HepG2 (cell line): Measurements from ENCODE around the gene UBC. TPM values are rescaled to one million over a fixed set of nuclear protein-coding genes. Genes with fewer than 3 reads are reported as not detected.

Source experiments
- FOSL2 ChIP-seq: sonication (generic); formaldehyde crosslinking; IDR thresholded peaks from 2 replicates; pipeline ENCODE4 v1.4.0; 2020; ENCODE audit warnings: missing genetic modification reagents
- FOXO1 ChIP-seq: sonication (generic); formaldehyde crosslinking; IDR thresholded peaks from 2 replicates; pipeline ENCODE4 v1.4.0; 2020; ENCODE audit warnings: missing genetic modification reagents
- HOXA9 ChIP-seq: sonication (generic); formaldehyde crosslinking; IDR thresholded peaks from 2 replicates; pipeline ENCODE4 v1.8.1; 2022; ENCODE audit warnings: missing genetic modification reagents, mild to moderate bottlenecking, moderate library complexity, borderline replicate concordance
- KAT8 ChIP-seq: IDR thresholded peaks from 2 replicates; pipeline ENCODE4 v1.6.1; 2016; ENCODE audit warnings: missing genetic modification reagents, missing compliant biosample characterization
- MED8 ChIP-seq: sonication (generic); formaldehyde crosslinking; IDR thresholded peaks from 2 replicates; pipeline ENCODE4 v1.8.1; 2023; ENCODE audit warnings: mild to moderate bottlenecking, missing genetic modification reagents; ENCODE audit not compliant: insufficient replicate concordance
- NR2F6 ChIP-seq, 2 experiments: IDR thresholded peaks; 2 replicates each; pipeline ENCODE4 v1.6.1; 2016; ENCODE audit warnings: antibody characterized with exemption in 1 of 2, mild to moderate bottlenecking in 1 of 2
- RFX5 ChIP-seq: IDR thresholded peaks from 2 replicates; pipeline ENCODE4 v1.6.1; 2011; ENCODE audit warnings: low read depth, low read length, improper control_type of control experiment
- TBP ChIP-seq: sonication (generic); formaldehyde crosslinking; IDR thresholded peaks from 2 replicates; pipeline ENCODE4 v1.5.0; 2020; ENCODE audit warnings: missing genetic modification reagents
- XRCC5 ChIP-seq: fragments of 200-400 bp; formaldehyde crosslinking; optimal IDR thresholded peaks from 2 replicates; pipeline ENCODE3; 2017; ENCODE audit warnings: mild to moderate bottlenecking, low read length
- ZBTB38 ChIP-seq: sonication (generic); formaldehyde crosslinking; IDR thresholded peaks from 2 replicates; pipeline ENCODE4 v1.5.1; 2020; ENCODE audit warnings: mild to moderate bottlenecking, missing genetic modification reagents
- ZFAT ChIP-seq: sonication (generic); formaldehyde crosslinking; conservative IDR thresholded peaks from 2 replicates; pipeline ENCODE4 v1.8.1; 2023; ENCODE audit warnings: missing genetic modification reagents, inconsistent platforms
- ZNF382 ChIP-seq: sonication (generic); formaldehyde crosslinking; IDR thresholded peaks from 2 replicates; pipeline ENCODE4 v1.5.0; 2020; ENCODE audit warnings: missing genetic modification reagents, mild to moderate bottlenecking, borderline replicate concordance
- ZNF614 ChIP-seq: IDR thresholded peaks from 2 replicates; pipeline ENCODE4 v1.6.1; 2018; ENCODE audit warnings: missing biosample characterization, missing genetic modification reagents, inconsistent platforms, borderline replicate concordance
- ZNF713 ChIP-seq: sonication (generic); formaldehyde crosslinking; IDR thresholded peaks from 2 replicates; pipeline ENCODE4 v1.4.0; 2020; ENCODE audit warnings: mild to moderate bottlenecking, missing genetic modification reagents
- ZNF766 ChIP-seq: sonication (generic); formaldehyde crosslinking; IDR thresholded peaks from 2 replicates; pipeline ENCODE4 v1.5.0; 2020; ENCODE audit warnings: missing genetic modification reagents, borderline replicate concordance
- polyA plus RNA-seq, 8 experiments: library from polyadenylated mRNA; depleted of rRNA in 3 of 8; stranded (reverse) in 7 of 8; unstranded in 1 of 8; fragments of >200 nt; fragmentation: Illumina TruSeq in 4 of 8; extraction: Trizol in 4 of 8; gene quantifications; 2 replicates each; pipeline versions ENCODE4 v1.2.1 to v1.2.3, GENCODE V29; 2011 to 2016; ENCODE audit warnings: low read depth in 4 of 8, missing spikeins in 1 of 8, mixed read lengths in 1 of 8; ENCODE audit not compliant: insufficient read depth in 1 of 8
- total RNA-seq, 5 experiments: library from RNA; depleted of rRNA; stranded (reverse); fragments of >200 nt; fragmentation: Illumina TruSeq; extraction: Trizol; gene quantifications; 2 replicates each; pipeline ENCODE4 v1.2.3, GENCODE V29; 2016; ENCODE audit warnings: low read depth in 1 of 5
- TF ChIP-seq, protein P1 (sequence below): sonication (generic); formaldehyde crosslinking; IDR thresholded peaks from 2 replicates; pipeline ENCODE4 v1.4.0; 2020; ENCODE audit warnings: missing genetic modification reagents
- TF ChIP-seq, protein P2 (sequence below): sonication (generic); formaldehyde crosslinking; IDR thresholded peaks from 2 replicates; pipeline ENCODE4 v1.4.0; 2020; ENCODE audit warnings: missing genetic modification reagents
- TF ChIP-seq, protein P3 (sequence below): sonication (generic); formaldehyde crosslinking; IDR thresholded peaks from 2 replicates; pipeline ENCODE4 v1.4.0; 2020; ENCODE audit warnings: missing genetic modification reagents, borderline replicate concordance

Gene UBC
- total and polyA plus RNA-seq, 2 of the 13 experiments (the other 11 are each of a cell fraction or from before 2014, with no cell fraction given), result 805 to 1,432 TPM

DNA sequence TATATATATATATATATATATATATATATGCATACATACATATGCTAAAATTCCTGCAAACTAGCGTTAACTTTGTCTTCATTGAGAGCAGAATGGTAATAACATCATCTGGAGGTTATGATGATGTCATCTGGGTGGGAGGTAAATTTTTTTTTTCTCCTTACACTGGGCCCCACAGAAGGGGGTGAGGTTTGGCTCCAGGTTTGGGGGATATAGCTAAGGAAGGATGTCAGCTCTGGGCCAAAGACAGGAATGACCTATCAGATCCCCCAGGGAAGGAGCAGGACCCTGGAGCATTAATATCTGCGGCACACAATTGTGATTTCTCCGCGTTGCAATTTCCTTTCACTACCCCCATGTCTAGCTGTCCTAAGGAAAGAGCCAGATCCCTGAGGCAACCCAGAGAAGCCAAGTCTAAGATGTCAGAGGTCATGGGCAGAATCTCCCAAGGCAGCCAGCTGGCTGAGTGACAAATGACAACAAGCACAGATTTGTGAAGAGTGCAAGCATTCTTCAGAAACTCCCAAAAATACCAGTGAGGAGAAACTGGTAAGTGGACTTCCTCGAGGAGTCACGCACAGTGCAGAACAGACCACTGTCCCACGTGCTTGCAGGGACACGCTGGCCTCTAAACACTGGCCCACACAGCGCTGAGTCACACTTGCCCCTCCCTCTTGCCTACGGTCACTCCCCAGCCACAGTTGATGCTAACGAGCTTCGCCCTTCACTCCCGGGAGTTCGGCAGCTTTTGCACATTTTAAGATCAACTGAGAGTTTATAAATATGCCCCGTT is 9.9 kb downstream of the UBC start (continued):
- peak; percentile 41; the same call in 1 of the 2 replicates for TF ChIP-seq ZNF614 (CRISPR knock-in tag)
- peak; percentile 89 for TF ChIP-seq ZBTB38
- peak; percentile 53; the same call in 1 of the 2 replicates for TF ChIP-seq NR2F6 (IDR thresholded peaks at IDR 0.05)
- TF ChIP-seq NR2F6 (CRISPR knock-in tag; IDR thresholded peaks at IDR 0.05), result peak; percentile 67
- no peak for TF ChIP-seq XRCC5
- TF ChIP-seq MED8, result no peak
- TF ChIP-seq RFX5, result no peak
- peak; percentile 62; the same call in 1 of the 2 replicates for TF ChIP-seq FOXO1 (CRISPR knock-in tag)
- TF ChIP-seq, protein P1, sequence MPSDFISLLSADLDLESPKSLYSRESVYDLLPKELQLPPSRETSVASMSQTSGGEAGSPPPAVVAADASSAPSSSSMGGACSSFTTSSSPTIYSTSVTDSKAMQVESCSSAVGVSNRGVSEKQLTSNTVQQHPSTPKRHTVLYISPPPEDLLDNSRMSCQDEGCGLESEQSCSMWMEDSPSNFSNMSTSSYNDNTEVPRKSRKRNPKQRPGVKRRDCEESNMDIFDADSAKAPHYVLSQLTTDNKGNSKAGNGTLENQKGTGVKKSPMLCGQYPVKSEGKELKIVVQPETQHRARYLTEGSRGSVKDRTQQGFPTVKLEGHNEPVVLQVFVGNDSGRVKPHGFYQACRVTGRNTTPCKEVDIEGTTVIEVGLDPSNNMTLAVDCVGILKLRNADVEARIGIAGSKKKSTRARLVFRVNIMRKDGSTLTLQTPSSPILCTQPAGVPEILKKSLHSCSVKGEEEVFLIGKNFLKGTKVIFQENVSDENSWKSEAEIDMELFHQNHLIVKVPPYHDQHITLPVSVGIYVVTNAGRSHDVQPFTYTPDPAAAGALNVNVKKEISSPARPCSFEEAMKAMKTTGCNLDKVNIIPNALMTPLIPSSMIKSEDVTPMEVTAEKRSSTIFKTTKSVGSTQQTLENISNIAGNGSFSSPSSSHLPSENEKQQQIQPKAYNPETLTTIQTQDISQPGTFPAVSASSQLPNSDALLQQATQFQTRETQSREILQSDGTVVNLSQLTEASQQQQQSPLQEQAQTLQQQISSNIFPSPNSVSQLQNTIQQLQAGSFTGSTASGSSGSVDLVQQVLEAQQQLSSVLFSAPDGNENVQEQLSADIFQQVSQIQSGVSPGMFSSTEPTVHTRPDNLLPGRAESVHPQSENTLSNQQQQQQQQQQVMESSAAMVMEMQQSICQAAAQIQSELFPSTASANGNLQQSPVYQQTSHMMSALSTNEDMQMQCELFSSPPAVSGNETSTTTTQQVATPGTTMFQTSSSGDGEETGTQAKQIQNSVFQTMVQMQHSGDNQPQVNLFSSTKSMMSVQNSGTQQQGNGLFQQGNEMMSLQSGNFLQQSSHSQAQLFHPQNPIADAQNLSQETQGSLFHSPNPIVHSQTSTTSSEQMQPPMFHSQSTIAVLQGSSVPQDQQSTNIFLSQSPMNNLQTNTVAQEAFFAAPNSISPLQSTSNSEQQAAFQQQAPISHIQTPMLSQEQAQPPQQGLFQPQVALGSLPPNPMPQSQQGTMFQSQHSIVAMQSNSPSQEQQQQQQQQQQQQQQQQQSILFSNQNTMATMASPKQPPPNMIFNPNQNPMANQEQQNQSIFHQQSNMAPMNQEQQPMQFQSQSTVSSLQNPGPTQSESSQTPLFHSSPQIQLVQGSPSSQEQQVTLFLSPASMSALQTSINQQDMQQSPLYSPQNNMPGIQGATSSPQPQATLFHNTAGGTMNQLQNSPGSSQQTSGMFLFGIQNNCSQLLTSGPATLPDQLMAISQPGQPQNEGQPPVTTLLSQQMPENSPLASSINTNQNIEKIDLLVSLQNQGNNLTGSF (CRISPR knock-in tag), result 0 out of 2 replicates have a peak, but pooled peaks have one; percentile 50
- TF ChIP-seq, protein P2, sequence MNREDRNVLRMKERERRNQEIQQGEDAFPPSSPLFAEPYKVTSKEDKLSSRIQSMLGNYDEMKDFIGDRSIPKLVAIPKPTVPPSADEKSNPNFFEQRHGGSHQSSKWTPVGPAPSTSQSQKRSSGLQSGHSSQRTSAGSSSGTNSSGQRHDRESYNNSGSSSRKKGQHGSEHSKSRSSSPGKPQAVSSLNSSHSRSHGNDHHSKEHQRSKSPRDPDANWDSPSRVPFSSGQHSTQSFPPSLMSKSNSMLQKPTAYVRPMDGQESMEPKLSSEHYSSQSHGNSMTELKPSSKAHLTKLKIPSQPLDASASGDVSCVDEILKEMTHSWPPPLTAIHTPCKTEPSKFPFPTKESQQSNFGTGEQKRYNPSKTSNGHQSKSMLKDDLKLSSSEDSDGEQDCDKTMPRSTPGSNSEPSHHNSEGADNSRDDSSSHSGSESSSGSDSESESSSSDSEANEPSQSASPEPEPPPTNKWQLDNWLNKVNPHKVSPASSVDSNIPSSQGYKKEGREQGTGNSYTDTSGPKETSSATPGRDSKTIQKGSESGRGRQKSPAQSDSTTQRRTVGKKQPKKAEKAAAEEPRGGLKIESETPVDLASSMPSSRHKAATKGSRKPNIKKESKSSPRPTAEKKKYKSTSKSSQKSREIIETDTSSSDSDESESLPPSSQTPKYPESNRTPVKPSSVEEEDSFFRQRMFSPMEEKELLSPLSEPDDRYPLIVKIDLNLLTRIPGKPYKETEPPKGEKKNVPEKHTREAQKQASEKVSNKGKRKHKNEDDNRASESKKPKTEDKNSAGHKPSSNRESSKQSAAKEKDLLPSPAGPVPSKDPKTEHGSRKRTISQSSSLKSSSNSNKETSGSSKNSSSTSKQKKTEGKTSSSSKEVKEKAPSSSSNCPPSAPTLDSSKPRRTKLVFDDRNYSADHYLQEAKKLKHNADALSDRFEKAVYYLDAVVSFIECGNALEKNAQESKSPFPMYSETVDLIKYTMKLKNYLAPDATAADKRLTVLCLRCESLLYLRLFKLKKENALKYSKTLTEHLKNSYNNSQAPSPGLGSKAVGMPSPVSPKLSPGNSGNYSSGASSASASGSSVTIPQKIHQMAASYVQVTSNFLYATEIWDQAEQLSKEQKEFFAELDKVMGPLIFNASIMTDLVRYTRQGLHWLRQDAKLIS, result no peak
- TF ChIP-seq FOSL2 (CRISPR knock-in tag), result peak; percentile 98
- peak; percentile 87; the same call in 1 of the 2 replicates for TF ChIP-seq ZNF766 (CRISPR knock-in tag)
- no peak for TF ChIP-seq TBP (CRISPR knock-in tag)
- TF ChIP-seq HOXA9 (CRISPR knock-in tag), result no peak
- TF ChIP-seq, protein P3, sequence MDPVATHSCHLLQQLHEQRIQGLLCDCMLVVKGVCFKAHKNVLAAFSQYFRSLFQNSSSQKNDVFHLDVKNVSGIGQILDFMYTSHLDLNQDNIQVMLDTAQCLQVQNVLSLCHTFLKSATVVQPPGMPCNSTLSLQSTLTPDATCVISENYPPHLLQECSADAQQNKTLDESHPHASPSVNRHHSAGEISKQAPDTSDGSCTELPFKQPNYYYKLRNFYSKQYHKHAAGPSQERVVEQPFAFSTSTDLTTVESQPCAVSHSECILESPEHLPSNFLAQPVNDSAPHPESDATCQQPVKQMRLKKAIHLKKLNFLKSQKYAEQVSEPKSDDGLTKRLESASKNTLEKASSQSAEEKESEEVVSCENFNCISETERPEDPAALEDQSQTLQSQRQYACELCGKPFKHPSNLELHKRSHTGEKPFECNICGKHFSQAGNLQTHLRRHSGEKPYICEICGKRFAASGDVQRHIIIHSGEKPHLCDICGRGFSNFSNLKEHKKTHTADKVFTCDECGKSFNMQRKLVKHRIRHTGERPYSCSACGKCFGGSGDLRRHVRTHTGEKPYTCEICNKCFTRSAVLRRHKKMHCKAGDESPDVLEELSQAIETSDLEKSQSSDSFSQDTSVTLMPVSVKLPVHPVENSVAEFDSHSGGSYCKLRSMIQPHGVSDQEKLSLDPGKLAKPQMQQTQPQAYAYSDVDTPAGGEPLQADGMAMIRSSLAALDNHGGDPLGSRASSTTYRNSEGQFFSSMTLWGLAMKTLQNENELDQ (CRISPR knock-in tag), result 0 out of 2 replicates have a peak, but pooled peaks have one; percentile 42
- no peak for TF ChIP-seq ZFAT (CRISPR knock-in tag)
- TF ChIP-seq ZNF713, result no peak
- no peak for TF ChIP-seq ZNF382 (CRISPR knock-in tag)
- peak; percentile 56; the same call in 1 of the 2 replicates for TF ChIP-seq KAT8 (CRISPR knock-in tag)
